ENCODE measurements around the gene PYCR2.
"Not testable (repeated sequence)": the region's sequence is repeated elsewhere in the genome, so short reads cannot be mapped to it uniquely, and the experiment has no call there.

PYCR2 gene
- total RNA-seq = 10.8 to 30.2 (median 19.3) reads per million in 17 experiments

DNA sequence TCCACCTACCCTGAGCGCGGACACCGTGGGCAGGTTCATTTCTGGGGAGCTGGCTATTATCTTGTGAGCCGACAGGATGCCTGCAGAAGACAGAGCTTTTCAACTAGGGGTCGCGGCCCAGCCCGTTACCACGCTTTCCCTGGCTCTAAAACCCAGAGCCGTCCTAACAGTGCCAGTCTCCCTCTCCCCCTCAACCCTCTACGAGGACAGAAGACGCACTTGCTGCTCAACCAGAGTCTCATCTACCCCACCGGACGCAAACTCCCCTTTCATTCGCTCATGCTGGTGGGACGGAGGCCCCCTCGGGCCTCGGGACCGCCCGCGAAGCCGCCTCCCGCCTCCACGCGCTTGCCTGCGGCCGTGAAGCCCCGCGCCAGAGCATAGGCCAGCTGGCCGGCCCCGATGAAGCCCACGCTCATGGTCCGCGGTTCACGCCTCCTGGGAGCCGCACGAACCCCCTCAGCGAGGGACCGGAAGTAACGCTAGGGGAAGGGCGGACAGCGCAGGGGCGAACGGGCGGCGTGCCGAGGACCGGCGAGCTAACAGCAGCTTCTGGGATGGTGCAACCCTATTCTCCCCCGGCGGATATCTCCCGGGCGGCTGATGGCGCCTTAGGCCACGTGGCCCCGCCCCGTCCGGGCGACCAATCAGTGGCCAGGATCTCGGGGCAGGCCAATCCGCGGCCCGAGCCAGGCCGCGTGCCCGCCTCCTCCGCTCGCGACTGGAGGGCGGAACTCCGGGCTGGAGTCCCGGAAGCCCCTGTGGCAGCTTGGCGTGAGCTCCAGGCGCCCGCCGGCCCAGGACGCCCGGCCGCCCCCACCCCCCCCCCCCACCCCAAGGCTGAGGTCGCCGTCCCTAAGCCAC is at the start of gene PYCR2:
PYCR2 (minus strand) TSS at position 559 of the 864 bp plus-strand sequence; CDS start at position 419, 140 bp downstream.
- DNase-seq = peak; percentile 98 to 99 (median 98)

DNA sequence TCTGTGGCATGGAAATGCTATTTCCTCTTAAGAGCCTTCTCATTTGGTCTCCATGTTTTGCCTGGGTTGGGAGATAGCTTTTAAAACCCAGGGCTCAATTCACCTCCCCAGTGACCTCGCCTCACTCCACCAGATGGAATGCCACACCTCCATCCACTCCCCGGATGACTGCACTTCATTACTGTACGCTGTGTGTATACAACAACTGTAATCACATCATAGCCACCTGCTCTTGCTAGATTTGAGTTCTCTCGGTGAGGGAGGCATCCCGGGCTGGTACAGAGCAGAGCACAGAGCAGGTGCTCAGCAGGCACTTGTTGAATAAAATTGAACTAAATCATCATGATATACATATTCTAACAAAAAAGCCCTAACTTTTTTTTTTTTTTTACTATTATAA is 49.1 kb upstream of the PYCR2 start:
- DNase-seq = no peak

DNA sequence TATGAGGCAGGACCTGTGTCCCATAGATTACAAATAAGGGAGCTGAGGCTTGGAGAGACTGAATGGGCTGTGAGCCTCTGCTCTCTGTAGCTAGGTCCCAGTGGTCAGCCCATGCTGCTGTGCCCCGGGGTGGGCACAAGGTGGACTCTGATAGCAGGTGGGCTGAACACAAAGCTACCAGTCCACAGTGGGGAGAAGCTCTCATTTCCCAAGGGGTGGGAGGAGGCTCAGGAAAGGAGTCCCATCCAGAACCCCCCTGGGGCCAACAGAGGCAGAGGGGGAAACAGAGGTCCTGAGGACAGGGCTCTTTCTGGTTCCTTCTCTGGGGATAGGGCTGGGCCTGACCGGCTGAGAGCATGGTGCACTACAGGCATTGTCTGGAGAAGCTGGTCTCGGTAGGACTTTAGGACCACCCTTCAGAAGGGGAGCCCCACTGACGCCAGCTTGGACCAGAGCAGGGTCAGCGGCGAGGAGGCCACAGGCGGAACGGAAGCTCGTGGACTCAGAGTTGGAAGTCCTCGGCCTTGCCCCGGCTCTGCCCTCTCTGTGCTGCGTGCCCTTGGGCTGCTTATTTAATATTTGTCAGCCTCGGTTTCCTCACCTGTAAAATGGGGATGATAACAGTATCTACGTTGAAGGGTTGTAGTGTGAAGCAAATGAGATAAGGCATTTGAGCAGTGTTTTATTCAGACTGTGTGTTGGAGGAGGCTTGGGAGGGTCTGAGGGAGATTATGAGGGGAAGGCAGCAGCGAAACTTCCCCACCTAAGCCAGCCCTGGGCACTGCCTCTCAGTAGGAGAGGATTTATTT is 48.5 kb upstream of the PYCR2 start:
- DNase-seq = no peak

DNA sequence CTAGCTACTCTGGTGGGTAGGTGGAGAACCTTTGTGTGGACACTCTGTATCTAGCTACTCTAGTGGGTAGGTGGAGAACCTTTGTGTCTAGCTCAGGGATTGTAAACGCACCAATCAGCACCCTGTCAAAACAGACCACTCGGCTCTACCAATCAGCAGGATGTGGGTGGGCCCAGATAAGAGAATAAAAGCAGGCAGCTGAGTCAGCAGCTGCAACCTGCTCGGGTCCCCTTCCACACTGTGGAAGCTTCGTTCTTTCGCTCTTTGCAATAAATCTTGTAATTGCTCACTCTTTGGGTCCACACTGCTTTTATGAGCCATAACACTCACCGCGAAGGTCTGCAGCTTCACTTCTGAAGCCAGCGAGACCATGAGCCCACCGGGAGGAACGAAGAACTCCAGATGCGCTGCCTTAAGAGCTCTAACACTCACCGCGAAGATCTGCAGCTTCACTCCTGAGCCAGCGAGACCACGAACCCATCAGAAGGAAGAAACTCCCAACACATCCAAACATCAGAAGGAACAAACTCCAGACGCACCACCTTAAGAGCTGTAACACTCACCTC is 46.6 kb upstream of the PYCR2 start:
- DNase-seq = not testable (repeated sequence)

DNA sequence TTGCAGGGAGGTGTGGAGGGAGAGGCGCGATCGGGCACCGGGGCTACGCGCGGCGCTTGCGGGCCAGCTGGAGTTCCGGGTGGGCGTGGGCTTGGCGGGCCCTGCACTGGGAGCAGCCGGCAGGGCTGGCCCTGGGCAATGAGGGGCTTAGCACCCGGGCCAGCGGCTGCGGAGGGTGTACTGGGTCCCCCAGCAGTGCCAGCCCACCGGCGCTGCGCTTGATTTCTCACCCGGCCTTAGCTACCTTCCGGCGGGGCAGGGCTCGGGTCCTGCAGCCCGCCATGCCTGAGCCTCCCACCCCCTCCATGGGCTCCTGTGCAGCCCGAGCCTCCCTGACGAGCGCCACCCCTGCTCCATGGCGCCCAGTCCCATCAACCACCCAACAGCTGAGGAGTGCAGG is 45.7 kb upstream of the PYCR2 start:
- not testable (repeated sequence) for DNase-seq

DNA sequence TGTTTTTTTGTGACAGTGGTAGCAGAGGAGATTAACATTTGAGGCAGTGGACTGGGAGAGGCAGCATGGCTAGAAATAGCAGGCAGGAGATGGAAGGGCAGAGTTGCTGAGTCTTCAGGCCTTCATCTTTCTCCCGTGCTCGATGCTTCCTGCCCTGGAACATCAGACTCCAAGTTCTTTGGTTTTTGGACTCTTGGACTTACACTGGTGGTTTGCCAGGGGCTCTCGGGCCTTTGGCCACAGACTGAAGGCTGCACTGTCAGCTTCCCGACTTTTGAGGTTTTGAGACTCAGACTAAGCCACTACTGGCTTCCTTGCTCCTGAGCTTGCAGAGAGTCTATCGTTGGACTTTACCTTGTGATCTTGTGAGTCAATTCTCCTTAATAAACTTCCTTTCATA is 41.2 kb upstream of the PYCR2 start:
- no peak for DNase-seq

DNA sequence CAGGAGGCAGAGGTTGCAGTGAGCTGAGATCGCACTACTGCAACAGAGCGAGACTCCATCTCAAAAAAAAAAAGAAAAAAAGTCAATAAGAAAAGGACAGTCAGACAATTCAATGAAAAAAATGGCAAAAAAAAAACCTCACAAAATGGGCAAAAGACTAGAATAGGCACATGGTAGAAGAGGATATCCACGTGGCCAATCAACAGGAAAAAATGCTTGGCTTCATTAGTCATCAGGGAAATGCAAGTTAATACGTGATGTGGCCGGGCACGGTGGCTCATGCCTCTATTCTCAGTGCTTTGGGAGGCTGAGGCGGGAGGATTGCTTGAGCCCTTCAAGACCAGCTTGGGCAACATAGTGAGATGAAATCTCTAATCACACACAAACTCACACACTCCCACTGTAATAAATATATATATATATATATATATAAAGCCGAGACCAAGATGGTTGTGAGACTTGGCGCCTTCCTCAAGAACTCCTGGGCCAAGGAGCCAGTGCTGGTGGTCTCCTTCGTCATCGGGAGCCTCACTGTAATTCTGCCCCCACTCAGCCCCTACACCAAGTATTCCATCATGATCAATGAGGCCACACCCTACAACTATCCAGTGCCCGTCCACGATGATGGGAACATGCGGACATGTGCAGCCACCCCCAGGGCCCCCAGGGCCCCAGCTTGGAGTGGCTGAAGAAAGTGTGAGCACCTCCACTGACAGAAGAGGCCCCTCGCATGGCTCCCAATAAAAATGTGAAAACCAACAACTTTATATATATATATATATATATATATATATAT is 39.9 kb upstream of the PYCR2 start:
- no peak for DNase-seq

DNA sequence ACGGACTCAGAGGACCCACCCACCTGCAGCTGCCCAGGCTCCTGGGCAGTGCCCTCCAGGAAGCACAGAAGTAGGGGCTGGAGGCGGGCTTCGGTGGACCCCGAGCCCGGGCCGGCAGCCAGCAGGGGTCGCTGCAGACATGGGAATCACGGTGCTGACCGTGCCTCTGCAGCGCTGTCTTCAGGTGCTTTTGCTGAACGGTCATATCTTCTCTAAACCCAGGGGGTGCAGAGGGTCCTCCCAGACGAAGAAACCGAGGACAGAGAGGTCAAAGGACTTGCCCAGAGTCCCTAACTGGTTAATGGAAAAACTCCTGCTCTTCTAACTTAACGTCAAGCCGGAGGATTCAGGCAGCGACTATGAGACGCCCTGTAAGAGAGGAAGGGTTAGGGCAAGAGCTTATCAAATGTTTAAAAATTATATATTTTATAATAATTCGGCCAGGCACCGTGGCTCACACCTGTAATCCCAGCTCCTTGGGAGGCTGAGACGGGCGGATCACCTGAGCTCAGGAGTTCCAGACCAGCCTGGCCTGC is 38.5 kb upstream of the PYCR2 start:
- DNase-seq = peak; percentile 54 to 81 (median 60)

DNA sequence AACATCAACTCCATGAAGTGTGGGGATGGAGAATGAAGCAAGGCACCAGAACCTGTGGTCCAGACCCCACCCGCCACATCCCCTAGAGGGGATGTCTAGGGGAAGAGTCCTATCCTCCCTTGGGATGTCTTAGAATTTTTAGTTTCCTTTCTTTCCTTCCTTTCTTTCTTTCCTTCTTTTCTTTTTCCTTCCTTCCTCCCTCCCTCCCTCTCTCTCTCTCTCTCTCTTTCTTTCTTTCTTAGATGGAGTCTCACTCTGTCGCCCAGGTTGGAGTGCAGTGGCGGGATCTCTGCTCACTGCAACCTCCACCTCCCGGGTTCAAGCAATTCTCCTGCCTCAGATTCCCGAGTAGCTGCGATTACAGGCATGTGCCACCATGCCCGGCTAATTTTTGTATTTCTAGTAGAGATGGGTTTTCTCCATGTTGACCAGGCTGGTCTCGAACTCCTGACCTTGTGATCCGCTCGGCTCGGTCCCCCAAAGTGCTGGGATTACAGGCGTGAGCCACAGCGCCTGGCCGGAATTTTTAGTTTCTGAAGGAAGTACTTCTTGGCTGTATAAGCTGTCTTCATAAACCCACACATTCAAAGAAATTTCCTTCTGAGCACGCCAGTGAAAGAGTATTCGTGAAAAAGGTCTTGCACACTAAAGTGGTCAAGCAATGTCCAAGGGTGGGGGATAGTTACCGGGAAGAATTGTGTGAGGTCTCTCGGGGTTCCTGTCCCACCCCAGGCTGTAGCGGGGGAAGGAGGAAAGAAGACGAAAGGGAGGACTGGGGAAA is 37.8 kb upstream of the PYCR2 start:
- no peak for DNase-seq

DNA sequence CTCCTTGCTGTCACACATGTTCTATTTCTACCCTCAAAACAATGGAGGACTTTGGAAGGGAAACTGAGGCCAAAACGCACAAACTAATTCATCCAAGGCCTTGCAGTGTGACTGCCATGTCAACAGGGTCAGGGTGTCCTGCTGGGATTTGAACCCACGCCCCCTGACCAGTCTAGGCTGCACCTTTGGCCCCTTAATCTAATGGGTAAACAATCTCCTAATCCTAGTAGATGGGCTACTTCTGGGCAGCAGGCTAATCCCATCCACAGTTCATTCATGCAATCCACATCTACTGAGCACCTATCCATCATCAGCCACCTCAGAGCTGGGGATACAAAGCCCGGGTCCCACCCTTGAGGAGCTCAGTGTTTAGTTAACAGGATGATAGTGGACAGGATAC is 34.0 kb upstream of the PYCR2 start:
- no peak for DNase-seq

DNA sequence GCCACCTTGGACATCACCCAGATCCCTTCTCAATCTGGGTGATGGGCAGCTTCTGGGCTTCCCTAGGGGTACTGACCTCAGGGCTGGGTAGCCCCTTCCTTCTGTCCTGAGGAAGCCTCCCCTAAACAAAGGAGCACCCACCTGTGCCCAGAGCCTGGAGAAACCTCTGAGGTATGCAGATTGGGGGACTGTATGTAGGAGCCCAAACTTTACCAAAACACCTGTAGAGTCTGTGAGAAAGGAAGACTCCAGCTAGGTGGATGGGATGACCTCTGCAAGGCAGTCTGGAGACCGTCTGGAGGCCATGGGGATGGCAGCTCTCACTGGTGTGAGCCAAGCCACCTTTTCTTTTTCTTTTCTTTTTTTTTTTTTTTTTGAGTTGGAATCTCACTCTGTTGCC is 30.7 kb upstream of the PYCR2 start:
- DNase-seq = no peak

DNA sequence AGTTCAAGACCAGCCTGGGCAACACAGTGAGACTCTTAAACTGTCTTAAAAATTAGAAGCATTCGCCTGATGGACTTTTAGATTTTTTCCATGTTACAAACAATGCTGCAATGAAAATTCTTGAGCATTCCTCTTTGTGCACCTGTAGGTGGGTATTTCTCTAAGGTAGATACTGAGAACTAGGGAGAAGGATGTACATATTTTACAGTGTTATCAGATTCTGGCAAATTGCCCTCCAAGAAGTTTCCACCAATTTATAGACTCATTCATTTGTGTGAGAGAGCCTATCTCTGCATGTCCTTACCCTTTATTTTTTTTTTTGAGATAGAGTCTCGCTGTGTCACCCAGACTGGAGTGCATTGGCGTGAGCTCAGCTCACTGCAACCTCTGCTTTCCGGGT is 29.3 kb upstream of the PYCR2 start:
- DNase-seq = no peak

DNA sequence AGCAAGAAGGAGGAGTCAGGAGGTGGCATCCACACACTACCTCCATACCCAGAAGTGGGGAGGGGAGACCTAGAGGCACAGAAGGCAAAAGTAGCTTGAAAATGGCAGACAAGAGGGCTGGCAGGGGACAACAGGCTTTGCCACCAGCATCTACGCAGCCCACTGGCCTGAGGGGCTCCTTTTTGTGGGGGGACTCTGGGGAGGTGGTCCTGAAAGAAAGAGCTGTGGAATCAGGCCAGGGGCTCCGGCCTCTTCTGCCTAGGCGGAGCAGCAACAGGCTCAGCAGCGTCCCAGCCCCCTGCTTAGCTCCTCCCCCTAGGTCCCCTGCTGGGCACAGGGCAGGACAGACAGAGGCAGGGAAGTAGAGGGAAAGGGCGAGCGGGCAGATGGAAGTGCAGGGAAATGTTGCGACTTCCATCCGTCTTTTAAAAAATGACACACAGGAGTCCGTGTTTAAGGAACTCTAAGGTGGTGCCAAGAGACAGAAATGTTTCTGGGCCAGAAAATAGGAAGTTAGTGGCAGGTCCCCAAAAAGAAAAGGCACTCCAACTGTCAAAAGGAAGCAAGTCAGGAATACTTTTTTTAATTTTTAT is 27.0 kb upstream of the PYCR2 start:
- peak; percentile 27 to 50 (median 48) for DNase-seq

DNA sequence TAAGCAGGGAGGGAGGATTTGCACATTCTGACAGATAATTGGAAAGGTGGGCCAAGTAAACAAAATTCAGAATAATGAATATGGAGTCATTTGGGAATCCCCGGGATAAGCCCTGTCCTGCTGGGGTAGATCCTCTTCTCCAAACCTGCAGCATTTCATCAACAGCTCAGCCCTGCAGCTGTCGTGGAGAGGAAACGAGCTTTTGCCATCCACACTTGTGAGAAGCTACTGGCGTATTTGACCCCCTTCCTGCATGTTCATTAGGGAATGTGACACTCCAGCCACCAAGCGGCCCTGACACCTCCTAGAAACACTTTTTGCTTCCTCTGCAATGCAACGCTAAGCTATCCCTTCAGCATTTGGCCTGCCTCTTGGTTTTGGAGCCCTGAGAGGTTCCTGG is 25.0 kb upstream of the PYCR2 start:
- DNase-seq = no peak

DNA sequence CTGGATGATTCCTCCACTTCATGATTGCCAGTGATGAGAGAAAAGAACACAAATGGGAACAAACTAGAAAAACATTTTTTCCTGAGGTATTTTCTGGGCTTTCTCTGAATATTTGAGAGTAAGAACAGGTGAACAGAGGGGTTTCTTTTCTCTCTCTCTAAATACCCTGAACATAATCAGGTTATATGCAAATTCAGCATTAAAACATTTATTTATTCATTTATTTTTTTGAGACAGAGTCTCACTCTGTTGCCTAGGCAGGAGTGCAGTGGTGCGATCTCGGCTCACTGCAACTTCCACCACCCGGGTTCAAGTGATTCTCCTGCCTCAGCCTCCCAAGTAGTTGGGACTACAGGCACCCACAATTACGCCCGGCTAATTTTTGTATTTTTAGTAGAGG is 22.8 kb upstream of the PYCR2 start:
- DNase-seq = no peak

DNA sequence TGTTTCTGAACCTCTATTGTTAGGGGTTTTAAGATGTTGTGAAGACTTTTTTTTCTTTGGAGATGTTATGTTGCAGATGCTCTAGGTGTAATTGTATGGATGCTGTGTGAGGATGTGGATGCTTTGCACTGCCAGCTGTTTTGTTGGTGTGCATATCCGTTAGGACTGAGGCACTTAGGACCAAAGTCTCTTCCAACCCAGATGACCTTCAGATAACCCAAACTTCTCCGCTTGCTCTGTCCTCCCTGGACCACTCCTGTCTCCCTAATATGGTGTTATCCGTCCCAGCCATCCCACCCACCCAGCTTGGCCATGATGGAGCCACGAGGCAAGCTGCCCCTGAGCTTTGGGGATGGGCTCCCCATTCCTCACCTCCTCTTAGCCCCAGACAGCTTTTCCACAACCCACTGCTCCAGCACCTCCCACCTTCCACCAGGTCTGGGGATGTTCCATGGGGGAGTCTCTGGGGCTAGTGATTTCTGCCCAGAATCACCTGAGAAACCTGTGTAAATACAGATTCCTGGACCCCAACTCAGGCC is 22.1 kb upstream of the PYCR2 start:
- no peak for DNase-seq

DNA sequence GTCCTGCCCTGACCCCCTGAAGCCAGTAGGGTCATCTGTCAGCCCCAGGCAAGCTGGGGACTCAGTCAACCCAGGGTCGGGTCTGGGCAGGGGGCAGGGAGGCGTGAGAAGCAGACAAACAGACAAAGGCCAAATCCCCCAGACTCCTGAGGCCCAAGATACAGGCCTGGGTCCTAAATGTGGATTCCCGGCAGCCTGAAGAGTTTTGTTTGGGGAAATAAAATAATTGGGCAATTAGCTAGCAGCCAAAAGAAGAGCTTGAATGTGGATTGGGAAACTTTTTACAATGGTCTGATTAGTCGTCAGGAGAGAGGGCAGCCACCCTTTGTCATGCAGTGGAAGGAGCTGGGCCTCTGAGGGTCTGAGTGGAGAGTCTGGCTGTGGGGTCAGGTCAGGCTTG is 21.5 kb upstream of the PYCR2 start:
- no peak for DNase-seq

DNA sequence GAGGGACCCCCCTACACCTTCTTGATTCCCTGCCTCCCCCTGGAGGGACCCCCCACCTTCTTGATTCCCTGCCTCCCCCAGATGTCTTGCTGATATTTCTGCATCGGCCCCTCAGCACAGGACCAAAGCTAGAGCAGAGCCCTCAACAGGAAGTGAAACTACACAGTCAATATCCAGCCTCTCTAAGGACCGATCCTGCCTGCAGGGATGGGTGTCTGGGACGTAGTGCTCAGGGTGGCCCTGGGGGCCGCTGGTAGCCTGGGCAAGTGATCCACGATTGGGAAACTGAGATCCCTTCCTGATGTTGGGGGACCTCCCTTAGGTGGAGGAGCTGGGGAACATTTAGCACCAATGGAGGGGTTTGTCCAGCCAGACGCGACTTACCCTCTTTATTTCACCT is 20.9 kb upstream of the PYCR2 start:
- DNase-seq = peak; percentile 42 to 75 (median 63)

DNA sequence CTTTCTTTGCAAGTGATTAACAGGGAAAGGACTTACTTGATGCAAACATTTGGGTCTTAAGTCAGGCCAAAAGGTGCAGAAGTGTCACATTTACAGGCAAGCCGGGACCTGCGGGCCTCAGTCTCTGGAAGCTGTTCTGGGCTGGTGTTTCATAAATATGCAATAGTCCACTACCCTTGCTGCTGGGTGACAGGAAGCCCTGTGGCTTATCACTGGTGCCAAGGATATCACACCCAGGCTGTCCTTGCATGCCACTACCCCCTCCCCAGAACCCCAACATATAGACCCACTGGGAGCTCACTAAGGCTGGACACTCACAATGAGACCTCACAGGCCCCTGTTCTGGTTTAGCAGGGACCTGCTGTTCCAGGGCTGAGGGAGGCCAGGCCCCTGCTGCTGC is 20.3 kb upstream of the PYCR2 start:
- no peak for DNase-seq

DNA sequence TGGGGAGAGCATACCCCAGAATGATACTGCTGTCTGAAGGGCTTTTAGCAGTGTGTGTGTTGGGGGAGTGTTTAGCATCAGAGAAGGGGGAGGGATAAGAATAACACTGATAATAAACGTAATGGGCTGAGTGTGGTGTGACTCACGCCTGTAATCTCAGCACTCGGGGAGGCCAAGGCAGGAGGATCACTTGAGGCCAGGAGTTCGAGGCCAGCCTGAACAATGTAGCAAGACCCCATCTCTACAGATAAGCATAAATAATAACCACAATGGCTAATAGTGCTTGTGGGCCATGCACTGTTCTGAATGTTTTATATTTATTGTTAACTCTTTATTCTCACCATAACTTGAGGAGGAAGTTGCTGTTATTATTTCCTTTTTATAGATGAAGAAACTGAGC is 19.5 kb upstream of the PYCR2 start:
- DNase-seq = no peak

DNA sequence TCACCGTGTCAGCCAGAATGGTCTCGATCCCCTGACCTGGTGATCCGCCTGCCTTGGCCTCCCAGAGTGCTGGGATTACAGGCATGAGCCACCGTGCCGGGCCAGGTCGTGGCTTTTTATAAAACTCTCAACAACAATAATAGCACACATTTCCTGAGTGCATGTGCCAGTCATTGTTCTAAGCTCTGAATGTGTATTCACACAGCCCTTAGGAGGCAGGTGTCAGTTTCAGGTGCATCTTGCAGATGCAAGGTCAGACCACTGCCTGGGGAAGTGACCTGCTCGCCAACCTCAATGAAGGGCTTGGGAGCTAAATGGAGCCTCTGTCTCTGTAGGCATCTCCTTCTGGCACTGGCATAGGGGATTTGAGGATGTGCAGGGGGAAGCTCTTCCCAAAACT is 18.5 kb upstream of the PYCR2 start:
- DNase-seq = no peak

All from suppressor macrophage (primary cell).